ENCODE data around the gene CFAP73. TPM values are rescaled to one million over a fixed set of nuclear protein-coding genes. Genes with fewer than 3 reads are reported as not detected.
A peak's percentile ranks its signal among the peaks of the same experiment; 100 is the strongest.

CFAP73 gene
- total RNA-seq, 1 experiment from 2014 or later: not detected

- no peak for DNase-seq (ENCODE audit: low read depth)
These were observed 13.5 kb downstream of the CFAP73 start for GRCh38 chr12:113163030-113163360.

- no peak for DNase-seq (ENCODE audit: low read depth)
These were observed 14.5 kb downstream of the CFAP73 start for GRCh38 chr12:113164014-113164413.

GRCh38 chr12:113165521-113166450 lies 16.3 kb downstream of the CFAP73 start:
- no peak for DNase-seq (ENCODE audit: low read depth)

GRCh38 chr12:113167868-113168267 lies 18.3 kb downstream of the CFAP73 start:
- DNase-seq (ENCODE audit: low read depth): no peak

- no peak for DNase-seq (ENCODE audit: low read depth)
These were observed 20.2 kb downstream of the CFAP73 start for GRCh38 chr12:113169697-113170096.

- no peak for DNase-seq (ENCODE audit: low read depth)
These were observed 20.9 kb downstream of the CFAP73 start for GRCh38 chr12:113170457-113170856.

GRCh38 chr12:113170926-113171325 lies 21.4 kb downstream of the CFAP73 start:
- no peak for DNase-seq (ENCODE audit: low read depth)

GRCh38 chr12:113171543-113171942 lies 22.0 kb downstream of the CFAP73 start:
- DNase-seq (ENCODE audit: low read depth): no peak

GRCh38 chr12:113172185-113172584 lies 22.7 kb downstream of the CFAP73 start:
- no peak for DNase-seq (ENCODE audit: low read depth)

- DNase-seq (ENCODE audit: low read depth): no peak
These were observed 23.7 kb downstream of the CFAP73 start for GRCh38 chr12:113173081-113173698.

GRCh38 chr12:113174461-113175384 lies 25.2 kb downstream of the CFAP73 start:
- DNase-seq (ENCODE audit: low read depth): peak; percentile 52

GRCh38 chr12:113179023-113179422 lies 29.5 kb downstream of the CFAP73 start:
- no peak for DNase-seq (ENCODE audit: low read depth)

GRCh38 chr12:113180333-113180732 lies 30.8 kb downstream of the CFAP73 start:
- DNase-seq (ENCODE audit: low read depth): no peak

- DNase-seq (ENCODE audit: low read depth): no peak
These were observed 32.5 kb downstream of the CFAP73 start for GRCh38 chr12:113181975-113182374.

- DNase-seq (ENCODE audit: low read depth): no peak
These were observed 33.6 kb downstream of the CFAP73 start for GRCh38 chr12:113183030-113183589.

- no peak for DNase-seq (ENCODE audit: low read depth)
These were observed 34.8 kb downstream of the CFAP73 start for GRCh38 chr12:113184098-113184899.

GRCh38 chr12:113184900-113185179 lies 35.3 kb downstream of the CFAP73 start:
- DNase-seq (ENCODE audit: low read depth): peak; percentile 91

- peak; percentile 79 for DNase-seq (ENCODE audit: low read depth)
These were observed 35.9 kb downstream of the CFAP73 start, which contains the start of the genes DDX54 and RITA1 for GRCh38 chr12:113185180-113186032. Gene DDX54, minus strand, starts transcription at chr12:113185478. Its CDS starts 27 bp downstream, at chr12:113185451. Gene RITA1, plus strand, starts transcription at chr12:113185721. Its CDS starts 1,026 bp downstream, at chr12:113186747.

- DNase-seq (ENCODE audit: low read depth): no peak
These were observed 36.5 kb downstream of the CFAP73 start for GRCh38 chr12:113186033-113186365.

All from HT1080 (cell line).